ENCODE measurements around the gene CIRBP.

- TF ChIP-seq ERF (CRISPR knock-in tag; IDR thresholded peaks at IDR 0.05) (no peak), FIP1L1 (IDR thresholded peaks at IDR 0.05; ENCODE audit: low read depth, low read length, poor library complexity, severe bottlenecking) (no peak), RNF2 (IDR thresholded peaks at IDR 0.05) (no peak), TAF1 (IDR thresholded peaks at IDR 0.05; ENCODE audit: control insufficient read depth, extremely low read depth, insufficient read depth, low read length, severe bottlenecking) (no peak), EZH2 (IDR thresholded peaks at IDR 0.05; ENCODE audit: borderline replicate concordance, low read depth, low read length) (no peak), ZBTB34 (CRISPR knock-in tag; IDR thresholded peaks at IDR 0.05) (no peak), ATF4 (CRISPR knock-in tag; IDR thresholded peaks at IDR 0.05) (no peak), POLR2A (conservative IDR thresholded peaks at IDR 0.05) (no peak), SMARCA4 (IDR thresholded peaks at IDR 0.05) (no peak), USF2 (CRISPR knock-in tag; IDR thresholded peaks at IDR 0.05) (no peak), E2F8 (IDR thresholded peaks at IDR 0.05; ENCODE audit: low read depth, partially characterized antibody) (no peak), CREB1 (IDR thresholded peaks at IDR 0.05) (no peak), CREB1 (CRISPR knock-in tag; IDR thresholded peaks at IDR 0.05) (no peak), POLR2AphosphoS5 (IDR thresholded peaks at IDR 0.05; ENCODE audit: control insufficient read depth, insufficient read depth, low read depth, low read length) (no peak)
Observed at GRCh38 chr19:1307755-1308303, 38.7 kb downstream of the CIRBP start.

Measured in K562 (cell line).